Measurements from ENCODE around the gene KIAA1328.

DNA sequence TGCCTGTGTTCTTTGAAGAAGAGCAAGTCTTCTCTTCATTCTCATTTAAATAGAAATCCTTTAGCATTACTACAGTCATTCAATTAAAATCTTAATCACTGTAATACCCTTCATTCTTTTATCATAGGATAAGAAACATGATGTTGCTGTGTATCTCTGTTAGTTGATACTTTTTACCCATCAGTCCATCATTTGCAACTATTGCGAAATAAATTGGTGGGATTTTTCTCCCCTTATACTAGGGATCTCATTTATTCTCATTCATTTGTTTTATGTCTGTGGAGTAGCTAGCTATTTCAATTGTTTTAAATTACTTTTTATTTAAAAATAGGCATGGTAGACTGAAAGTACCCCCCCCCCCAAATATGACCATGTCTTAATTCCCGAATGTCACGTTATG lies 235.3 kb downstream of the KIAA1328 start:
- TF ChIP-seq, protein P1, sequence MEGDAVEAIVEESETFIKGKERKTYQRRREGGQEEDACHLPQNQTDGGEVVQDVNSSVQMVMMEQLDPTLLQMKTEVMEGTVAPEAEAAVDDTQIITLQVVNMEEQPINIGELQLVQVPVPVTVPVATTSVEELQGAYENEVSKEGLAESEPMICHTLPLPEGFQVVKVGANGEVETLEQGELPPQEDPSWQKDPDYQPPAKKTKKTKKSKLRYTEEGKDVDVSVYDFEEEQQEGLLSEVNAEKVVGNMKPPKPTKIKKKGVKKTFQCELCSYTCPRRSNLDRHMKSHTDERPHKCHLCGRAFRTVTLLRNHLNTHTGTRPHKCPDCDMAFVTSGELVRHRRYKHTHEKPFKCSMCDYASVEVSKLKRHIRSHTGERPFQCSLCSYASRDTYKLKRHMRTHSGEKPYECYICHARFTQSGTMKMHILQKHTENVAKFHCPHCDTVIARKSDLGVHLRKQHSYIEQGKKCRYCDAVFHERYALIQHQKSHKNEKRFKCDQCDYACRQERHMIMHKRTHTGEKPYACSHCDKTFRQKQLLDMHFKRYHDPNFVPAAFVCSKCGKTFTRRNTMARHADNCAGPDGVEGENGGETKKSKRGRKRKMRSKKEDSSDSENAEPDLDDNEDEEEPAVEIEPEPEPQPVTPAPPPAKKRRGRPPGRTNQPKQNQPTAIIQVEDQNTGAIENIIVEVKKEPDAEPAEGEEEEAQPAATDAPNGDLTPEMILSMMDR (IDR thresholded peaks at IDR 0.05): no peak
- no peak for TF ChIP-seq POLR2A (IDR thresholded peaks at IDR 0.05)

All from Peyer's patch (tissue), 4 donors.